Loucy (cell line): ENCODE measurements around the gene WASF3.

ENCODE experiments used
- H2AFZ ChIP-seq: fragments of 200-600 bp; sonication (generic); 2 replicates; pipeline ENCODE4 v1.6.0; 2016; ENCODE audit warnings: antibody characterized with exemption, mild to moderate bottlenecking, low read length, moderate library complexity
- H3F3A ChIP-seq: fragments of 200-600 bp; 2 replicates; pipeline ENCODE4 v1.6.0; 2016; ENCODE audit warnings: antibody characterized with exemption, low read depth, mild to moderate bottlenecking
- H3K27me3 ChIP-seq: fragments of 200-600 bp; sonication (generic); 2 replicates; pipeline ENCODE4 v1.6.1; 2014; ENCODE audit warnings: low read length, mild to moderate bottlenecking; ENCODE audit not compliant: insufficient read depth, poor library complexity, severe bottlenecking
- H3K36me3 ChIP-seq: fragments of 200-600 bp; sonication (generic); 2 replicates; pipeline ENCODE4 v1.6.1; 2016; ENCODE audit warnings: low read length; ENCODE audit not compliant: insufficient read depth
- H3K4me1 ChIP-seq: fragments of 200-600 bp; sonication (generic); 2 replicates; pipeline ENCODE4 v1.5.1; 2014; ENCODE audit warnings: low read length, mild to moderate bottlenecking; ENCODE audit not compliant: insufficient read depth, poor library complexity, severe bottlenecking
- H3K4me2 ChIP-seq: fragments of 200-600 bp; sonication (generic); 2 replicates; pipeline ENCODE4 v1.6.0; 2014; ENCODE audit warnings: antibody characterized with exemption, low read length, low read depth, mild to moderate bottlenecking; ENCODE audit not compliant: poor library complexity, severe bottlenecking
- H3K4me3 ChIP-seq: fragments of 200-600 bp; sonication (generic); 2 replicates; pipeline ENCODE4 v1.5.1; 2014; ENCODE audit warnings: low read length, mild to moderate bottlenecking, mixed read lengths; ENCODE audit not compliant: poor library complexity, severe bottlenecking
- H3K79me2 ChIP-seq: fragments of 200-600 bp; sonication (generic); 2 replicates; pipeline ENCODE4 v1.6.1; 2014; ENCODE audit warnings: low read length; ENCODE audit not compliant: insufficient read depth
- H3K9ac ChIP-seq: fragments of 200-600 bp; sonication (generic); 2 replicates; pipeline ENCODE4 v1.6.0; 2014; ENCODE audit warnings: mild to moderate bottlenecking, low read depth, low read length, moderate library complexity; ENCODE audit not compliant: poor library complexity, severe bottlenecking
- H3K9me2 ChIP-seq: fragments of 200-600 bp; sonication (generic); replicated peaks from 2 replicates; pipeline ENCODE4 v1.6.1; 2016; ENCODE audit warnings: low read depth, low read length, mixed read lengths
- H3K9me3 ChIP-seq: fragments of 200-600 bp; sonication (generic); 2 replicates; pipeline ENCODE4 v1.6.1; 2014; ENCODE audit warnings: mild to moderate bottlenecking, antibody characterized with exemption, low read length, low read depth; ENCODE audit not compliant: insufficient read depth
- H4K20me1 ChIP-seq: fragments of 200-600 bp; sonication (generic); 2 replicates; pipeline ENCODE4 v1.6.0; 2014; ENCODE audit warnings: antibody characterized with exemption, low read length, mild to moderate bottlenecking; ENCODE audit not compliant: insufficient read depth, poor library complexity, severe bottlenecking
- EZH2phosphoT487 ChIP-seq: fragments of 200-600 bp; IDR thresholded peaks from 2 replicates; pipeline ENCODE4 v1.6.1; 2018; ENCODE audit warnings: antibody characterized with exemption, mild to moderate bottlenecking, moderate library complexity, borderline replicate concordance
- TF ChIP-seq, protein P1 (sequence below): fragments of 200-600 bp; sonication (generic); conservative IDR thresholded peaks from 2 replicates; pipeline ENCODE4 v1.5.1; 2014; ENCODE audit warnings: mild to moderate bottlenecking, antibody characterized with exemption, low read length

The WASF3 gene

GRCh38 chr13:26623125-26623524 is 65.6 kb downstream of the WASF3 start:
- no peaks in the 10 kb centered on the region for H3K9me2 ChIP-seq
- H3K4me1 ChIP-seq, result peaks cover 33% of the 10 kb centered on the region
- H4K20me1 ChIP-seq, result no peaks in the 10 kb centered on the region
- no peak overlapping the region for H3K4me2 ChIP-seq
- H2AFZ ChIP-seq, result no peak overlapping the region
- peaks cover 8% of the 10 kb centered on the region; the same call in 1 of the 2 replicates for H3F3A ChIP-seq
- H3K9ac ChIP-seq, result no peak overlapping the region
- no peak for TF ChIP-seq EZH2phosphoT487
- TF ChIP-seq, protein P1, sequence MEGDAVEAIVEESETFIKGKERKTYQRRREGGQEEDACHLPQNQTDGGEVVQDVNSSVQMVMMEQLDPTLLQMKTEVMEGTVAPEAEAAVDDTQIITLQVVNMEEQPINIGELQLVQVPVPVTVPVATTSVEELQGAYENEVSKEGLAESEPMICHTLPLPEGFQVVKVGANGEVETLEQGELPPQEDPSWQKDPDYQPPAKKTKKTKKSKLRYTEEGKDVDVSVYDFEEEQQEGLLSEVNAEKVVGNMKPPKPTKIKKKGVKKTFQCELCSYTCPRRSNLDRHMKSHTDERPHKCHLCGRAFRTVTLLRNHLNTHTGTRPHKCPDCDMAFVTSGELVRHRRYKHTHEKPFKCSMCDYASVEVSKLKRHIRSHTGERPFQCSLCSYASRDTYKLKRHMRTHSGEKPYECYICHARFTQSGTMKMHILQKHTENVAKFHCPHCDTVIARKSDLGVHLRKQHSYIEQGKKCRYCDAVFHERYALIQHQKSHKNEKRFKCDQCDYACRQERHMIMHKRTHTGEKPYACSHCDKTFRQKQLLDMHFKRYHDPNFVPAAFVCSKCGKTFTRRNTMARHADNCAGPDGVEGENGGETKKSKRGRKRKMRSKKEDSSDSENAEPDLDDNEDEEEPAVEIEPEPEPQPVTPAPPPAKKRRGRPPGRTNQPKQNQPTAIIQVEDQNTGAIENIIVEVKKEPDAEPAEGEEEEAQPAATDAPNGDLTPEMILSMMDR, result no peak
- no peak overlapping the region for H3K4me3 ChIP-seq
- H3K9me3 ChIP-seq, result peaks cover 23% of the 10 kb centered on the region
- no peaks in the 10 kb centered on the region for H3K79me2 ChIP-seq
- H3K36me3 ChIP-seq, result no peaks in the 10 kb centered on the region
- H3K27me3 ChIP-seq, result no peaks in the 10 kb centered on the region

DNA sequence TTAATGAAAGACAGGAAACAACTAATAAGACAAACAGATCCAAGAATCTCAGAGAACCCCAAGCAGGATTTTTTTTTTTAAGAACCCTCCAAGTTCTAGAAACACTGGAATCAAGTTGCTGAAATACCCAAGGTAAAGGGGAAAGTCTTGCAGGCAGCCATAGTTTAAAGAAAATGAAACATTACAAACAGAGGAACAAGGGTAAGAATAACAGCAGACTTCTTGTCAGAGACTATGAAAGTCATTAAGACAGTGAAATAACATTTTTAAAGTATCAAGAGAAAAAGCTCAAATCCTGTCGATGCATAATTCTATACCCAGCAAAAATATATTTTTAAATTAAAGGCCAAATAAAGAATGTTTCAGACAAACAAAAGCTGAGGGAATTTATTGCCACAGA is 67.1 kb downstream of the WASF3 start:
- no peaks in the 10 kb centered on the region for H3K27me3 ChIP-seq
- no peak overlapping the region for H3K9ac ChIP-seq
- peaks cover 4% of the 10 kb centered on the region; the same call in 1 of the 2 replicates for H3F3A ChIP-seq
- H2AFZ ChIP-seq, result no peak overlapping the region
- peaks cover 34% of the 10 kb centered on the region for H3K4me1 ChIP-seq
- no peaks in the 10 kb centered on the region for H3K36me3 ChIP-seq
- H3K9me3 ChIP-seq, result peaks cover 23% of the 10 kb centered on the region
- no peak overlapping the region for H3K4me3 ChIP-seq
- no peaks in the 10 kb centered on the region for H3K79me2 ChIP-seq
- no peaks in the 10 kb centered on the region for H3K9me2 ChIP-seq
- no peak for TF ChIP-seq EZH2phosphoT487
- TF ChIP-seq, protein P1, result no peak
- no peak overlapping the region for H3K4me2 ChIP-seq
- H4K20me1 ChIP-seq, result no peaks in the 10 kb centered on the region

GRCh38 chr13:26626271-26626670 is 68.8 kb downstream of the WASF3 start:
- Histone ChIP-seq H3K4me3 (no peak overlapping the region), H3K9me3 (peaks cover 23% of the 10 kb centered on the region), H3K27me3 (no peaks in the 10 kb centered on the region), H2AFZ (no peak overlapping the region), H3K9ac (no peak overlapping the region), H3F3A (peaks cover 8% of the 10 kb centered on the region), H3K4me2 (no peak overlapping the region), H4K20me1 (no peaks in the 10 kb centered on the region), H3K9me2 (no peaks in the 10 kb centered on the region), H3K4me1 (peaks cover 34% of the 10 kb centered on the region), H3K79me2 (no peaks in the 10 kb centered on the region), H3K36me3 (no peaks in the 10 kb centered on the region)
- TF ChIP-seq EZH2phosphoT487, result no peak
- TF ChIP-seq, protein P1, result no peak
